ENCODE results near the gene YY1. TPM values are rescaled to one million over a fixed set of nuclear protein-coding genes. Genes with fewer than 3 reads are reported as not detected.
A peak's percentile ranks its signal among the peaks of the same experiment; 100 is the strongest.

Gene YY1
- total RNA-seq, 1 experiment from 2014 or later, result 73.3 TPM

DNA sequence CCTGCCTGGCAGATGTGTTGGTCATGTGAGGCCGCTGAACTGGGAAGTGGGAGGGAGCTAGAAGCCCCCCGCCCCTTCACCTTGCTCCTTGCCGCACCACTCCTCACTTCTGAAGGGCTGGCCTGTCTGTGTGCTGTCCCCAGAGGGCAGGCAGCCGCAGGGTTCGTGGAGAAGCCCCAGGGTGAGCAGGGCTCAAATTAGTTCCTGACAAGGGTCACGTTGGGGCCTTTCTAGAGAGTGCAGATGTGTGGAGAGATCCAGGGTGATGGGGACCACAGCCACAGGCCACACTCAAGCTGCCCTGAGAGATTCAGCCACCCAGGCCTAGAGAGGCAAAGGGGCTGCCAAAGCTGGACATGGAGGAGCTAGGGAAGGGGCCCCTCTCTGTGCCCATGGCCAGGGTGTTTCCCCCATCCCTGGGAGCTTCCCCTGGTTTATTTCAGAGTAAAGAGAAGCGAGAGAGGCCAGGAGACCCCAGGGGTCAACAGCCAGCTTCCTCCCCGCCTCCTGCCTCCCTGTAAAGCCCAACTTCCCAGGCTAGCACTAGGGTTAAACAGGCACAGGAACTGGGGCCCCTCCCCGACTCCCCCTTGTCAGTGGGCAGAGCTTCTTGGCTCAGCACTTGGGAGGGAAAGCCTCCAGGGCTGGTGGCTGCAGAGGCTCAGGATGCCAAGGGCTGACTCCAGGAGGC, 51.1 kb downstream of the YY1 start:
- Mint-ChIP-seq H3K36me3 (ENCODE audit: insufficient read depth, unreplicated experiment) (peaks cover 7% of the 10 kb centered on the region), H3K4me3 (ENCODE audit: unreplicated experiment) (no peak overlapping the region), H3K27ac (ENCODE audit: low read depth, unreplicated experiment) (no peak overlapping the region), H3K4me1 (ENCODE audit: insufficient read depth, unreplicated experiment) (peaks cover 5% of the 10 kb centered on the region), H3K9me3 (ENCODE audit: unreplicated experiment) (no peaks in the 10 kb centered on the region), H3K27me3 (ENCODE audit: insufficient read depth, unreplicated experiment) (no peaks in the 10 kb centered on the region)
- CTCF ChIA-PET, result interaction anchor here (0.9 kb wide), 1 partner anchor 49 kb away, joined by 3 read pairs; no protein-coding TSS in a partner anchor
- POLR2A ChIA-PET, result no interaction called here
- no TSS peak for BruUV-seq (replicated peaks)
- no peak for DNase-seq (ENCODE audit: unreplicated experiment)
- TF ChIP-seq, protein P1, sequence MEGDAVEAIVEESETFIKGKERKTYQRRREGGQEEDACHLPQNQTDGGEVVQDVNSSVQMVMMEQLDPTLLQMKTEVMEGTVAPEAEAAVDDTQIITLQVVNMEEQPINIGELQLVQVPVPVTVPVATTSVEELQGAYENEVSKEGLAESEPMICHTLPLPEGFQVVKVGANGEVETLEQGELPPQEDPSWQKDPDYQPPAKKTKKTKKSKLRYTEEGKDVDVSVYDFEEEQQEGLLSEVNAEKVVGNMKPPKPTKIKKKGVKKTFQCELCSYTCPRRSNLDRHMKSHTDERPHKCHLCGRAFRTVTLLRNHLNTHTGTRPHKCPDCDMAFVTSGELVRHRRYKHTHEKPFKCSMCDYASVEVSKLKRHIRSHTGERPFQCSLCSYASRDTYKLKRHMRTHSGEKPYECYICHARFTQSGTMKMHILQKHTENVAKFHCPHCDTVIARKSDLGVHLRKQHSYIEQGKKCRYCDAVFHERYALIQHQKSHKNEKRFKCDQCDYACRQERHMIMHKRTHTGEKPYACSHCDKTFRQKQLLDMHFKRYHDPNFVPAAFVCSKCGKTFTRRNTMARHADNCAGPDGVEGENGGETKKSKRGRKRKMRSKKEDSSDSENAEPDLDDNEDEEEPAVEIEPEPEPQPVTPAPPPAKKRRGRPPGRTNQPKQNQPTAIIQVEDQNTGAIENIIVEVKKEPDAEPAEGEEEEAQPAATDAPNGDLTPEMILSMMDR (IDR thresholded peaks at IDR 0.05; ENCODE audit: unreplicated experiment), result no peak
- intact Hi-C loops (cut with micrococcal nuclease), result no loop called here

DNA sequence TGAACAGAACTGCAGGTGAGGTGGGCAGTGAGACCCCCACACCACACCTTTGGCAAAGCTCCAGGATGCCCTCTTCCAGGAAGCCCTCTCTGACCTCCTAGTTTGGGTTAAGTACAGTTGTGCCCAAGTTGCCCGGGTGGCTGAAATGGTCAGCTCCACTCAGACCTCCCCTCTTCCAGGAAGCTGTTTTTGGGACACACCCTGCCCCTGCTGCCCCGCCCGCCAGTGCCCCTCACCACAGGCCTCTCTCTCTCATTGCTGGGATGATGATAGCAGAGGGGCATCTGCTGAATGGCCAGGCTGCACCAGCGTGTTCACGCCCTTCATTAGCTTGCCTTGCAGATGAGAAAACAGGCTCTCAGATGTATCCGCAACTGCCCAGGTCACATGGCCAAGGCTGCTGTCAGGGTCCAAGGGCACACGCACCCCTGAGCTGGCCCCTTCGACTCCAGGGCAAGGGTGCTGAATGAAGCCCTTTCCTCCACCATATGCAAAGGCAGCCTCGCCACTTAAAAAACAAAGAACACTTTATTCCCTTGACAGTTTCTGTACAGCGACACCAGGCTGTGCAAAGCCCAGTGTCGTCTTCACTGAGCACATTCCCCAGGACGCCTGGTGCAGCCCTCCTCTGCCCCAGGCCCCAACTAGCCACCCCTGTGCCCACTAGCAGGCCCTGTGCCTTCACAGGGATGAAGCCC, 51.8 kb downstream of the YY1 start:
- DNase-seq (ENCODE audit: unreplicated experiment), result no peak
- ChIA-PET CTCF (interaction anchor here (0.9 to 1.0 kb wide), 2 partner anchors 50 to 92 kb away, joined by 3 to 5 read pairs; no protein-coding TSS in a partner anchor), POLR2A (no interaction called here)
- TF ChIP-seq, protein P1 (IDR thresholded peaks at IDR 0.05; ENCODE audit: unreplicated experiment), result no peak
- intact Hi-C loops (cut with micrococcal nuclease), result no loop called here
- Mint-ChIP-seq H3K36me3 (ENCODE audit: insufficient read depth, unreplicated experiment) (peaks cover 7% of the 10 kb centered on the region), H3K27ac (ENCODE audit: low read depth, unreplicated experiment) (no peak overlapping the region), H3K27me3 (ENCODE audit: insufficient read depth, unreplicated experiment) (no peaks in the 10 kb centered on the region), H3K4me1 (ENCODE audit: insufficient read depth, unreplicated experiment) (peaks cover 5% of the 10 kb centered on the region), H3K9me3 (ENCODE audit: unreplicated experiment) (no peaks in the 10 kb centered on the region), H3K4me3 (ENCODE audit: unreplicated experiment) (no peak overlapping the region)
- no TSS peak for BruUV-seq (replicated peaks)

DNA sequence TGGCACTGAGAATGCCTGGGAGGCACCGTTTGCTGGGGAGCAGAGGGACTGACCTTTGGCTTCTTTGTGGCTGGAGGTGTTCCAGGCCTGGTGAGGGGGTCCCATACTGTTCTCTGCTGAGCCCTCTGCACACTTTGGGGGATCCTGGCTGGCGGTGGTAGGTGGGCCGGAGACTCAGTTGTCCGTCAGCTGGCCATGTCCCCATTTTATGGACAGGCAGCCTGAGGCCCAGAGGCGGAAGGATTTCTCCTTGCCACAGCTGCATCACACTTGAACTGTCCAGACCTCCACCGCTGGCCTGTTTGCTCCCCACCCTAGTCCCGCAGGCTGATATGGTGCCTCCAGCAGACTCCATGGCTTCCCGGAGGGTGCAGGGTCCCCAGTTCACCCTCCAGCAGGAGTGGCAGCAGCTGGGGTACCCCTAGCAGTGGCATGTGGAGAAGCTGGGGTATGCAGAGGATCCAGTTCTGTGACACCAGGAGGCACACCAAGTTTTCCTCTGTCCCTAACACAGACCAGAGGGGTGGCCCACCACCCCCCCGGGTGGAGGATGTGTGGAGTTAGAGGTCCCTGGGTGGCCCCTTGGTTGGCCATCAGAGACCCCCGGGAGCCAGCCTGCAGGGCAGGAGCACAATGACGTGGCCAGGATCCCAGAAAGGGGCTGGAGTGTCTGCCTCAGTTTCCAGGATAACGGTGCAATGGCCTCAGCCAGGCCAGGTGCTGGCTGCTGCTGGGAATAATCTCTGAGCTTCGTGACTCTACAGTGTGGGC, 52.5 kb downstream of the YY1 start:
- no peak overlapping the region for H3K27ac Mint-ChIP-seq (ENCODE audit: low read depth, unreplicated experiment)
- ChIA-PET POLR2A (no interaction called here), CTCF (interaction anchor here (0.6 to 1.0 kb wide), 2 partner anchors 91 to 116 kb away, joined by 3 to 5 read pairs; no protein-coding TSS in a partner anchor)
- H3K9me3 Mint-ChIP-seq (ENCODE audit: unreplicated experiment), result no peaks in the 10 kb centered on the region
- TSS peak; percentile 48 for BruUV-seq (replicated peaks)
- no peaks in the 10 kb centered on the region for H3K27me3 Mint-ChIP-seq (ENCODE audit: insufficient read depth, unreplicated experiment)
- TF ChIP-seq, protein P1 (IDR thresholded peaks at IDR 0.05; ENCODE audit: unreplicated experiment), result no peak
- no peak overlapping the region for H3K4me3 Mint-ChIP-seq (ENCODE audit: unreplicated experiment)
- DNase-seq (ENCODE audit: unreplicated experiment), result no peak
- intact Hi-C loops (cut with micrococcal nuclease), result no loop called here
- H3K4me1 Mint-ChIP-seq (ENCODE audit: insufficient read depth, unreplicated experiment), result no peaks in the 10 kb centered on the region
- peaks cover 3% of the 10 kb centered on the region for H3K36me3 Mint-ChIP-seq (ENCODE audit: insufficient read depth, unreplicated experiment)

DNA sequence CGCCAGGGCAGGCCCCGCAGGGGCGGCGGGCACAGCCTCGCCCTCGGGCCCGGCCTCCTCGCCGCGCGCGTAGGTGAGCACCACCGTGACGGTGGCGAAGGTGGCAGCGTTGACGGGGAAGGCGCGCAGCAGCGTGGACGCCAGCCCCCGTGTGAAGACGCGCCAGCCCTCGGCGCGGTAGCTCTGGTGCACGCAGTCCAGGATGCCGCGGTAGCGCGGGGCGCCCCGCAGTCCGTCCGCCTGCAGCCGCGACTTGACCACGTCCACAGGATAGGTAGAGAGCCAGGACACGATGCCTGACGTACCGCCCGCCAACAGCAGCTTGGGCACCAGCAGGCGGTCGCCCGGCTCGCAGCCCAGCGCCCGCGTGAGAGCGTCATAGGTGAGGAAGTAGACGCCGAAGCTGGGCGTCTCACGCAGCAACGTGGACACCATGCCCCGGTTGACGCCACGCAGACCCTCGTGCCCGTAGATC, 53.4 kb downstream of the YY1 start:
- TF ChIP-seq, protein P1 (IDR thresholded peaks at IDR 0.05; ENCODE audit: unreplicated experiment), result no peak
- BruUV-seq (replicated peaks), result no TSS peak
- H3K4me1 Mint-ChIP-seq (ENCODE audit: insufficient read depth, unreplicated experiment), result no peaks in the 10 kb centered on the region
- POLR2A ChIA-PET, result no interaction called here
- CTCF ChIA-PET, result interaction anchor here (0.6 to 1.0 kb wide), 2 partner anchors 35 to 45 kb away, joined by 3 to 4 read pairs; no protein-coding TSS in a partner anchor
- no peaks in the 10 kb centered on the region for H3K36me3 Mint-ChIP-seq (ENCODE audit: insufficient read depth, unreplicated experiment)
- no peak overlapping the region for H3K4me3 Mint-ChIP-seq (ENCODE audit: unreplicated experiment)
- no peak for DNase-seq (ENCODE audit: unreplicated experiment)
- H3K27ac Mint-ChIP-seq (ENCODE audit: low read depth, unreplicated experiment), result no peak overlapping the region
- intact Hi-C loops (cut with micrococcal nuclease), result no loop called here
- H3K9me3 Mint-ChIP-seq (ENCODE audit: unreplicated experiment), result no peaks in the 10 kb centered on the region
- no peaks in the 10 kb centered on the region for H3K27me3 Mint-ChIP-seq (ENCODE audit: insufficient read depth, unreplicated experiment)

All from MCF 10A (cell line).